HUDEP-2 (cell line): ENCODE measurements around the gene THADA.

Experiments
- DNase-seq, 76 experiments: peaks; one replicate each; lab custom pipeline; 2025; ENCODE audit not compliant: unreplicated experiment in 76 of 76; lab: John Stamatoyannopoulos, UW

Gene THADA

GRCh38 chr2:43228321-43228751 is 367.5 kb downstream of the THADA start:
- peak in 52 of 76 experiments; percentile 4 to 85 (median 48) for DNase-seq

DNA sequence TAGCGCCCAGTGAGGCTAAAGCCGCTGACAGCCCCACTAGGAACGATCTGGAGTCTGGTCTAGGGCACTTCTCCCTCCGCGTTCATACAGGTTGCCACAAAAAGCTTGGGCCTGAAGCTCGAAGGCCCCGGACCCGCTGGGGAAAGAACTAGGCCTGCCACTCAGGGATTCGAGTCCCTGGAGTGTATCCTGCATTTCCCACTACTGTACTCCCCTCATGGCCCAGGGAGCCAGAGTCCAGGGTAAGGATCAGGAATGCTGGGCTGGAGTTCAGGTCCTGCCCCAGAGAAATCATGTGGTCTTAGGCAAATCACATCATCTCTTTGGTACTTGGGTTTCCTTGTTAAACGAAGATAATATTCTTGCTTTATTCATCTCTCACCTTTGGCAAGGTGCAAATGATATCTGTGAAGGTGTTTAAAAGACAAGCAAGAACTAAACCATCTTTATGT is 368.0 kb downstream of the THADA start:
- no peak for DNase-seq

DNA sequence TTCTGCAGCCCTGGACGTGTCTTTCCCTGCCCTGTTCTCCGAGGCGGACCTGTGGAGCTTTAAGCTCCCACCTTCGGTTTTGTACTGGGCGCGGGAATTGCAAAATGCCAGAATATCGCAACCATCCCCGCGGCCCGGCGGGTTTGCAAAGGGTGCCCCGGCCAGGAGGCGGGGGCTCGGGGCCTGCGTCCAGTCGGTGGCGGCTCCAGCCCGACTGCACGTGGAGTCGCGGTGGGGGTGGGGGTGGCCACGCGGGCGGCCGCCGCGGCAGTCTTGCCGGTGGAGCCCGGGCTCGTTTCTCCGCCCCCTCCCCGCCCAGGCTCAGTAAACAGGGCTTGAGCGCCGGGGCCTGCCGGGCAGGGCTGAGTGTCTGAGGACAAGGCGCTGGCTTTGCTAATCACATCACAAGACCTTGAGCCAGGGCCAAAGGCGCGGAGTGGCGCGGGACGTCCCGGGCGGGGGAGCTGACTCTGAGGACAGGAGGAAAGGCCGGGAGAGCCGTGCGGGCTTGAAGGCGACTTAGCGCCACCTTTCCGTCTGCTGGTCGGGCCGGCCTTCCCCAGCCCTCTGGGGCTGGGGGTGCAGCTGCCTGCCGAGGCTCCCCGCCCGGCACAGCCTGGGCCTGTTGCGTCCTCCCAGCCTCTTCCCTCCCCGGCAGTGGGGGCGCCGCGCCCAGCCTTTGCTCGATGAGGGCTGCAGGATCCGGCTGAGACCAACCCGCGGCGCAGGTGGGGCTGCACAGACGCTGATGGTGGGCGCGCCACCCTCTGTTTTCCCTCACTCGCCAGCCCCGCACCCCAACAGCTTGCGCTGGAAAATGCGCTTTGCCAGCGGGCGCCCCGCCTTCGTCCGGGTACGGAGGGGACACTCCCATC is 368.6 kb downstream of the THADA start:
- peak in 74 of 76 experiments; percentile 16 to 87 (median 76) for DNase-seq

DNA sequence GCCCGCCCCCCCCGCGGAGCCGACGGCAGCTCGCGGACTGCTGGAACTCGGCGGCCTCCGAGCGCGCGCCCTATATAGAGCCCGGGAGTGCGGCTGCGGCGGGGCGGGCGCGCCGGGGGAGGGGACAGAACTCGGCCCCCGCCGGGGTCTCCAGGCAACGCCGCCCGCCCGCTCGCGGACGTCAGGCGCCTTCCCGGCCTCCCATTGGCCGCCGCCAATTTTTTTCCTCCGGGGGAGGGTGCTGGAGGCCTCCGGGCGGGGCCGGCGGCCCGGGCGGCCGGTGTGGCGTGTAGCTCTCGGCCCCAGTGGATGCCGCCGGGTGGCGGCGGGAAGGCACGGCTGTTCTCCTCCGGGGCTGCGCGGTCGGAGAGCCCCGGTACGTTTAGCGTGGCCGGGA is 369.3 kb downstream of the THADA start, which contains the start of gene ZFP36L2:
ZFP36L2 (minus strand) TSS at position 49 of the 397 bp plus-strand sequence. CDS start 291 bp downstream, outside the sequence.
- DNase-seq: peak in 73 of 76 experiments; percentile 40 to 96 (median 89)

GRCh38 chr2:43225788-43226557 is 369.9 kb downstream of the THADA start:
- DNase-seq: peak in 43 of 76 experiments; percentile 32 to 81 (median 60)

GRCh38 chr2:43225093-43225787 is 370.6 kb downstream of the THADA start:
- DNase-seq: peak in 56 of 76 experiments; percentile 10 to 82 (median 50)

DNA sequence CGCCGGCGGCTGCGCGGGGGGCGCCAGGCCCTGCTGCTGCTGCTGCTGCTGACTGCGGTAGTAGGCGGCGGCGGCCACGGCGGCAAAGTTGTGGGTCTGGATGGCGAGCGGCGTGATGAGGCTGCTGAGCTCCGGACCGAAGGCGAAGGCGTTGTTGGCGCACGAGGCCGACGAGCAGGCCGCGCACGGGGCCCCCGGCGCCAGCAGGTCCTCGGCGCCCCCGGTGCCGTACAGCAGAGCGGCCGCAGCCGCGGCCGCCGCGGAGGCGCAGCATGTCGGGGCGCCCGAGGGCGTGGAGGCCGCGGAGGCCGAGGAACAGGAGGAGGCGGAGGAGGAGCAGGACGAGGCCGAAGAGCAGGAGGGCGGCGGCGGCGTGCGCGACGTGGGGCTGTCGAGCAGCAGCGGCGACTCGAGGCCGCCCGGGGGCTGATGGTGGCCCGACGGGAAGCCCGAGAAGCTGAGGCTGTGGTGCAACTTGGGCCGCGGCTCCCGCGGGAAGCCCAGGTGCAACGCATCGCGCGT is 371.2 kb downstream of the THADA start:
- DNase-seq: peak in 33 of 76 experiments; percentile 6 to 72 (median 48)

DNA sequence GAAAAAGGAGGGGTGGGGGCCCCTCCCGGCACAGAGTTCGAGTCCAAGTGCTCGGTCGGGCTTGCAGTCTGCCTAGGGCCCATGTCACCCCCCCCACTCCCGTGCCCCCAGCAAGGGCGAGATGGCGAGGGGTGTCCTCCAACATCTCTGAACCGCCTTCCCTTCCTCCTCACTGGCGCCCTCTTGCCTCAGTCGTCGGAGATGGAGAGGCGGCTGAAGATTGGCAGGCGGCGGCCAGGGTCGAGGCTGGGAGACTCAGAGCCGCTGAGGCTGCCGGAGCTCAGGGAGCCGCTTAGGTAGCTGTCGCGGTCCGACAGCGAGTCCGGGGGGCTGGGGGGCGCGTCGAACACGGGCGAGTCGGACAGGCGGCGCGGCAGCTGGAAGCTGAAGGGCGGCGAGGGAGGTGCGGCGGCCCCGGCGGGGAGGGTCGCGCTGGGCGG is 371.7 kb downstream of the THADA start:
- DNase-seq: peak in 64 of 76 experiments; percentile 10 to 73 (median 55)

GRCh38 chr2:43223521-43224001 is 372.3 kb downstream of the THADA start:
- peak in 19 of 76 experiments; percentile 8 to 55 (median 36) for DNase-seq

DNA sequence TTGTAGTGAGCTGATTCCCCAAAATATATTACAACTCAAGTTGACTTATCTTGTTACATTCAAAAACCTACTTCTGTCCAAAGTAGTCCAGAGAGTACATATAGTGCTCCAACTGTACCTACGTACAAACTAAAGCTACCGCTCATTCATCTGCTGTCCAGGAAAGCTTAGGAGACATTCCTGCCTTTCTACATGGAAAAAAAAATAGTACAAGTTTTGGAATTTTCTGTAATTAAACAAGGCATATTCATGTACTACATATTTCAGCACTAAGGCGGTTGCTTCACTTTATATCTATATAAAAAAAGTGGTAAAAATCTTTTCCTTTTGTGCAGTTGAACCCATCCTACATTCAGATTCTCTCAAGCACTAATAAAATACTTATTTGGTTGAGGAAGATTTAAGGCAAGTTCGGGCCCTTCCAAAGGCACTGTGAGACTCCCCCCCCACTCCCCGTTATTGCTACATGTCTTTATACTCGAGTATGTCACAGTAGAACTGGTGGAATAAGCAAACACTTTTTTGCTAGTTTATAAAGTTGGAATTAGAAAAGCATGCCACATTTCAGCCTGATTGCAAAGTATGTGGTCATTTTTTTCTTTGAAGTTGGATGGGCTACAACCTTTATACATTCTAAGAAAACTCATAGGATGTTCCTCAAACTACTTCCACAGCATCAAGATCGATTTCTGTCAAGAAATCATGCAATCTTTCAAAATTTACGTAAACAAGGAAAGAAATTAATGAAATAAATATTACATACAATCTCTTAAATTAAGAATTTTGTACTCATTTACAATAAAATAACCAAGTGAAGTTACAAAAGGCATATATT is 373.1 kb downstream of the THADA start:
- DNase-seq: peak in 35 of 76 experiments; percentile 6 to 77 (median 49)

GRCh38 chr2:43221763-43222474 is 373.9 kb downstream of the THADA start:
- peak in 73 of 76 experiments; percentile 27 to 94 (median 84) for DNase-seq

DNA sequence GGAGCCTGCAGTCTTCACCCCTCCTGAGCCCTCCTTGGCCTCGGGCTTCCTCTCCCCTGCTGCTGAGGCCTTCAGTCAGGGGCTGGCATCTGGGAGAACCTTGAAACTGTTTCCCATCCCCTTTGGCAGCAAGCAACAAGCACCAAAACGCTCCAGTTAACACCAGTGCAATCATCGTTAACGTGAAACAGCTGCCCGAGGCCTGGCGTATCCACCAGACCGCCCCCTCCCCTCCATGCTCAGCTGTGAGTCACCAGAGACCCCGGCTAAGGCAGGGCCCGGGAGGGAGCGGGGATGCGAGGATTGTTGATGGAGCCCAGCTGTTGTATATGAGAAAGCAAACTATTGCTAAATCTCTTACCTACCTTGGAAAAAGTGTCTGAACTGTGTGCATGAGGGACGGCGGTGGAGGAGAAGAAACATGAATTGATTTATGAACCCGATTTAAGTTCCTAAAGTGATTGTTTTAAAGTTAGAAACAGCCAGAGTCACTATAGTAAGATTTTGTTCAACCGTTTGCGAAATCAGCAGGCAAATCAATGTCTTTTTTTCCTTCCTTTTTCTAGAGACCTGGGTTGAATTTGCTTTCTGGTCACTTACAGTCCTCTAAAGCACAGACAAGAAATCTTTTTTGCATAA is 374.6 kb downstream of the THADA start:
- peak in 72 of 76 experiments; percentile 27 to 89 (median 70) for DNase-seq

GRCh38 chr2:43220760-43221123 is 375.1 kb downstream of the THADA start:
- peak in 5 of 76 experiments; percentile 24 to 72 (median 54) for DNase-seq

DNA sequence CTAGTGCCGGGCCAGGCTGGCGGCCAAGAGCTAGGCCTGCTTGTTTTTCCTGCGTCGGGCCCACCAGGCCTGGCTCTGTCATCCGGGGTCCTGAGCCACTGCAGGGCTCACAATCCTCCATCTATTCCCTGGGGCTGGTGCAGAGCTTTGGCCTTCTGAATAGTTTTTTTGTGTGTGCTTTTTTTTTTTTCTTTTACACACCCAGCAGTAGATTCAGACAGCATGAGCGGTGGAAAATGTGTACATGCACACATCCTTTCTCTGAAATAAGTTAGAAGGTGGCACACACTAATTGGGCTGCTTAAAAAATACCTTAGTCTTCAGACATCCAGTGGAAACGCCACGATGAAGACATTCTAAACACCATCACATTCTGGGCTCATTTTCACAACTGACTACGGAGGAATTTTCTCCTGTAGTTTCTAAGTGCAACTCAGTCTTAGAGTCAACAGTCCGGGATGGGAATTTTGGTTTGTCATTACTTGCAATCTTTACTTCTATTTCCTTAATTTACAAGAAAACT is 375.5 kb downstream of the THADA start:
- DNase-seq: peak in 18 of 76 experiments; percentile 25 to 76 (median 53)

DNA sequence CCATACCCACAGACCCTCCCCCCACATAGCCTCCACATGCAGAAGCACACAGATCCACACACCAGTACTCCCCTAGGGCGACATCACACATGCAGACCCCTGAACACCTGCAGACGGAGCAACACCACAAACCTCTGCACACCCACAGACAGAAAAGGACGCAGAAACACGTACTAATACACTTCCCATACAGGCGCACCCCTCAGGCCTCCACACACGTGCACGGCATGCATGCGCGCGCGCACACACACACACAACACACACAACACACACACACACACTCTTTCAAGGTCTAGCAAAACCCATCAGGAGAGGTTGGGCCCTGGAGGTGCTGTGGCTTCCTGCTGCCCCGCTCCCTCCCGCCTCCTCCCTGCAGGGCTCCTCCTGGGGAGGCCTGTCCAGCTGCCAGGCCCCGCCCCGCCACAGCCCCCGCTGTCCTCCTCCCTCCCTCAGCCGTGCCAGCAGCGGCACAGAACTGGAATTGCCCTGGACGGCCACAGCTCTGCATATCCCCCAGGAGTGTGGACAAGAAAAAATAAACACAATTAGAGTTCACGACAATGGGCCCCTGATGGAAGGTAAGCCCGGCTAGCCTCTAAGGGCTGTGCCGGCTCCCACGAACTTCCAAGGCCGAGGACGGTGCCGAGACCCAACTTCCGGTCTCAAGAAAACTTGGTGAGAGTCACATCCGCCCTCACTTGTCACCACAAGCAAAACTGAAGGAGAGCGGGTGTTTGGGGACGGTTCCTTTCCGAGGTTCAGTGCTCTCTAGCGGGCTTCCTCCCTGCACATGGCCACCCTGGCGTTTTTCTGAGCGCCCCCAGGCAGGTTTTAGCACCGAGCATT is 376.2 kb downstream of the THADA start:
- peak in 74 of 76 experiments; percentile 34 to 97 (median 89) for DNase-seq

- DNase-seq: peak in 61 of 76 experiments; percentile 13 to 81 (median 53)
Observed at GRCh38 chr2:43218702-43219382, 377.0 kb downstream of the THADA start.
